ENCODE measurements around the gene UGT1A9.
"Not testable (repeated sequence)": the region's sequence is repeated elsewhere in the genome, so short reads cannot be mapped to it uniquely, and the experiment has no call there.

UGT1A9 gene

GRCh38 chr2:233700028-233700635 is 28.4 kb downstream of the UGT1A9 start:
- no peak overlapping the region for H3K4me3 ChIP-seq (ENCODE audit: low read length)
- DNase-seq (ENCODE audit: low read depth), result peak; percentile 31
- TF ChIP-seq CTCF (conservative IDR thresholded peaks at IDR 0.05; ENCODE audit: low read depth, low read length), result no peak

- DNase-seq (ENCODE audit: low read depth); H3K4me3 ChIP-seq (ENCODE audit: low read length): not testable (repeated sequence)
Measured at GRCh38 chr2:233700842-233701241, 29.1 kb downstream of the UGT1A9 start.

GRCh38 chr2:233702238-233702637 is 30.5 kb downstream of the UGT1A9 start:
- H3K4me3 ChIP-seq (ENCODE audit: low read length), result no peak overlapping the region
- no peak for DNase-seq (ENCODE audit: low read depth)
- no peak for TF ChIP-seq CTCF (conservative IDR thresholded peaks at IDR 0.05; ENCODE audit: low read depth, low read length)

- DNase-seq (ENCODE audit: low read depth), result no peak
- H3K4me3 ChIP-seq (ENCODE audit: low read length), result no peak overlapping the region
- no peak for TF ChIP-seq CTCF (conservative IDR thresholded peaks at IDR 0.05; ENCODE audit: low read depth, low read length)
Measured at GRCh38 chr2:233705911-233706506, 34.3 kb downstream of the UGT1A9 start.

- DNase-seq (ENCODE audit: low read depth), result no peak
- no peak for TF ChIP-seq CTCF (conservative IDR thresholded peaks at IDR 0.05; ENCODE audit: low read depth, low read length)
- no peak overlapping the region for H3K4me3 ChIP-seq (ENCODE audit: low read length)
Measured at GRCh38 chr2:233706720-233707119, 35.0 kb downstream of the UGT1A9 start.

- H3K4me3 ChIP-seq (ENCODE audit: low read length), result no peak overlapping the region
- DNase-seq (ENCODE audit: low read depth), result no peak
- TF ChIP-seq CTCF (conservative IDR thresholded peaks at IDR 0.05; ENCODE audit: low read depth, low read length), result no peak
Measured at GRCh38 chr2:233707940-233708644, 36.4 kb downstream of the UGT1A9 start.

GRCh38 chr2:233708942-233709341 is 37.2 kb downstream of the UGT1A9 start:
- TF ChIP-seq CTCF (conservative IDR thresholded peaks at IDR 0.05; ENCODE audit: low read depth, low read length), result no peak
- no peak overlapping the region for H3K4me3 ChIP-seq (ENCODE audit: low read length)

More at GRCh38 chr2:233708942-233709341, 37.2 kb downstream of the UGT1A9 start:
- DNase-seq (ENCODE audit: low read depth), result no peak
